HepG2 (cell line): ENCODE measurements around the gene MNAT1. TPM values are rescaled to one million over a fixed set of nuclear protein-coding genes. Genes with fewer than 3 reads are reported as not detected.
A peak's percentile ranks its signal among the peaks of the same experiment; 100 is the strongest.

Experiments used
- CREBL2 ChIP-seq: sonication (generic); formaldehyde crosslinking; IDR thresholded peaks from 2 replicates; pipeline ENCODE4 v1.8.1; 2023; ENCODE audit warnings: missing genetic modification reagents, mild to moderate bottlenecking, borderline replicate concordance
- E2F1 ChIP-seq: sonication (generic); formaldehyde crosslinking; IDR thresholded peaks from 2 replicates; pipeline ENCODE4 v1.5.0; 2020; ENCODE audit warnings: missing genetic modification reagents
- IKZF4 ChIP-seq: sonication (generic); formaldehyde crosslinking; IDR thresholded peaks from 2 replicates; pipeline ENCODE4 v1.5.1; 2020; ENCODE audit warnings: borderline replicate concordance, mild to moderate bottlenecking, low read depth, missing genetic modification reagents; ENCODE audit errors: not compliant biosample characterization
- KAT7 ChIP-seq: IDR thresholded peaks from 2 replicates; pipeline ENCODE4 v1.6.1; 2018; ENCODE audit warnings: borderline replicate concordance, missing compliant biosample characterization
- MXD3 ChIP-seq: IDR thresholded peaks from 2 replicates; pipeline ENCODE4 v1.6.1; 2016; ENCODE audit warnings: mild to moderate bottlenecking, missing biosample characterization, missing genetic modification reagents
- MXD4 ChIP-seq: IDR thresholded peaks from 2 replicates; pipeline ENCODE4 v1.6.1; 2016; ENCODE audit warnings: mild to moderate bottlenecking, missing biosample characterization, missing genetic modification reagents
- NR0B2 ChIP-seq: sonication (generic); formaldehyde crosslinking; IDR thresholded peaks from 2 replicates; pipeline ENCODE4 v1.4.0; 2020; ENCODE audit warnings: mild to moderate bottlenecking, missing genetic modification reagents
- RELA ChIP-seq: sonication (generic); formaldehyde crosslinking; IDR thresholded peaks from 2 replicates; pipeline ENCODE4 v1.4.0; 2020; ENCODE audit warnings: missing genetic modification reagents
- SALL1 ChIP-seq: sonication (generic); formaldehyde crosslinking; IDR thresholded peaks from 2 replicates; pipeline ENCODE4 v1.8.0; 2022; ENCODE audit warnings: mild to moderate bottlenecking, missing genetic modification reagents
- TBL1XR1 ChIP-seq: fragments of 150-350 bp; IDR thresholded peaks from 2 replicates; pipeline ENCODE4 v1.6.1; 2014; ENCODE audit warnings: borderline replicate concordance, low read length; ENCODE audit not compliant: partially characterized antibody
- TEAD3 ChIP-seq: optimal IDR thresholded peaks from 2 replicates; pipeline ENCODE3; 2016; ENCODE audit warnings: borderline replicate concordance
- ZBED4 ChIP-seq: sonication (generic); formaldehyde crosslinking; IDR thresholded peaks from 2 replicates; pipeline ENCODE4 v1.4.0; 2020; ENCODE audit warnings: missing genetic modification reagents, borderline replicate concordance
- ZBTB3 ChIP-seq: sonication (generic); formaldehyde crosslinking; IDR thresholded peaks from 2 replicates; pipeline ENCODE4 v1.4.0; 2020; ENCODE audit warnings: low read depth, mild to moderate bottlenecking, moderate library complexity, missing genetic modification reagents, borderline replicate concordance
- ZNF251 ChIP-seq: sonication (generic); formaldehyde crosslinking; IDR thresholded peaks from 2 replicates; pipeline ENCODE4 v1.9.0; 2021; ENCODE audit warnings: mild to moderate bottlenecking, missing genetic modification reagents
- ZNF556 ChIP-seq: sonication (generic); formaldehyde crosslinking; IDR thresholded peaks from 2 replicates; pipeline ENCODE4 v1.4.0; 2020; ENCODE audit warnings: mild to moderate bottlenecking, missing genetic modification reagents, borderline replicate concordance
- ZNF607 ChIP-seq: sonication (generic); formaldehyde crosslinking; IDR thresholded peaks from 2 replicates; pipeline ENCODE4 v1.5.1; 2020; ENCODE audit warnings: missing genetic modification reagents, mild to moderate bottlenecking, borderline replicate concordance
- ZNF619 ChIP-seq: sonication (generic); formaldehyde crosslinking; IDR thresholded peaks from 2 replicates; pipeline ENCODE4 v1.4.0; 2020; ENCODE audit warnings: mild to moderate bottlenecking, missing genetic modification reagents
- ZNF775 ChIP-seq: sonication (generic); formaldehyde crosslinking; IDR thresholded peaks from 2 replicates; pipeline ENCODE4 v1.4.0; 2020; ENCODE audit warnings: missing genetic modification reagents, mild to moderate bottlenecking, moderate library complexity, borderline replicate concordance
- ZZZ3 ChIP-seq: sonication (generic); formaldehyde crosslinking; IDR thresholded peaks from 2 replicates; pipeline ENCODE4 v1.4.0; 2020; ENCODE audit warnings: missing genetic modification reagents, mild to moderate bottlenecking, borderline replicate concordance
- polyA plus RNA-seq, 8 experiments: library from polyadenylated mRNA; depleted of rRNA in 3 of 8; stranded (reverse) in 7 of 8; unstranded in 1 of 8; fragments of >200 nt; fragmentation: Illumina TruSeq in 4 of 8; extraction: Trizol in 4 of 8; gene quantifications; 2 replicates each; pipeline versions ENCODE4 v1.2.1 to v1.2.3, GENCODE V29; 2011 to 2016; ENCODE audit warnings: low read depth in 4 of 8, missing spikeins in 1 of 8, mixed read lengths in 1 of 8; ENCODE audit not compliant: insufficient read depth in 1 of 8
- total RNA-seq, 5 experiments: library from RNA; depleted of rRNA; stranded (reverse); fragments of >200 nt; fragmentation: Illumina TruSeq; extraction: Trizol; gene quantifications; 2 replicates each; pipeline ENCODE4 v1.2.3, GENCODE V29; 2016; ENCODE audit warnings: low read depth in 1 of 5

MNAT1 gene
- total and polyA plus RNA-seq, 2 of the 13 experiments (the other 11 are each of a cell fraction or from before 2014, with no cell fraction given), result 49.2 to 94.8 TPM

- TF ChIP-seq ZBED4 (CRISPR knock-in tag) (peak; percentile 80; the same call in 1 of the 2 replicates), ZNF619 (peak; percentile 76; the same call in 1 of the 2 replicates), E2F1 (CRISPR knock-in tag) (no peak; the same call in 1 of the 2 replicates), KAT7 (CRISPR knock-in tag) (peak; percentile 91; the same call in 1 of the 2 replicates), MXD3 (CRISPR knock-in tag) (peak; percentile 87; the same call in 1 of the 2 replicates), RELA (CRISPR knock-in tag) (0 out of 2 replicates have a peak, but pooled peaks have one; percentile 62), TBL1XR1 (no peak), IKZF4 (CRISPR knock-in tag) (no peak), ZNF607 (CRISPR knock-in tag) (peak; percentile 81), ZZZ3 (CRISPR knock-in tag) (peak; percentile 60; the same call in 1 of the 2 replicates), ZNF251 (CRISPR knock-in tag) (no peak), CREBL2 (CRISPR knock-in tag) (no peak), ZBTB3 (CRISPR knock-in tag) (peak; percentile 66; the same call in 1 of the 2 replicates), TEAD3 (peak; percentile 83), ZNF556 (peak; percentile 97), SALL1 (CRISPR knock-in tag) (peak; percentile 94), NR0B2 (CRISPR knock-in tag) (no peak; the same call in 1 of the 2 replicates), MXD4 (CRISPR knock-in tag) (0 out of 2 replicates have a peak, but pooled peaks have one; percentile 45), ZNF775 (no peak)
Observed at GRCh38 chr14:60734465-60735242, at the start of gene MNAT1 (continued).
